ENCODE results near the gene METTL14.

The METTL14 gene

DNA sequence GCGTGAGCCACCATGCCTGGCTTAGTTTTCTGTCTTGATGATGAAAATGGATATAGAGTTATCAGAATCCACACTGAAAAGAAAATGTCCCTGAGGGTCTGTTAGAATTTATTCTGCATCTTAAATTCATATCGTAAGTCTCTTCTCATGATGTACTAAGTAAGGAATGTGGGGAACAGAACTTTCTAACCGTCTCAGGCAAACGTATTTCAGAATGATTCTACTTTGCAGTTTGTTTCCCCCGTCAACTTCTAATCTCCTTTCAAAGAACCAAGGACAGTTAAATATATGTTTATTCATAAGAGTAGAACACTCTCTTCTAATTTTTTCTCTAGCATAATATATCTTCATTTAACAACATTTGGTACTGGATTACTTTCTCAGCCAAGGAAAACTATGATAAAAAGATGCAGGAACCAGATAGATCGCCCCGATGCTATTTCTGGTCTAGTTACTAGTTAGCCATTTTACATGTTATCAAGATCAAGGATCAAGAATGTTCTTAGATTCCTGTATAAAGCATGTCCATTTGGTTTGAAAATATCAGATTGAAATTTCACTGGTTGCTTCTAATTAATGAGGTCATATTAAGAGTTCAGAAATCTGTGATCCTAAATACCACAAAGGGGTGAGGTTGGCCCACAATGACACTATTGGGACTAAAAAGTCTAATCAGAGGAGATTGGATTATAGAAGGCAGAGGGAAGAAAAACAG, 49.5 kb downstream of the METTL14 start:
- no peak for DNase-seq (ENCODE audit: low read depth in 2 of 2)

DNA sequence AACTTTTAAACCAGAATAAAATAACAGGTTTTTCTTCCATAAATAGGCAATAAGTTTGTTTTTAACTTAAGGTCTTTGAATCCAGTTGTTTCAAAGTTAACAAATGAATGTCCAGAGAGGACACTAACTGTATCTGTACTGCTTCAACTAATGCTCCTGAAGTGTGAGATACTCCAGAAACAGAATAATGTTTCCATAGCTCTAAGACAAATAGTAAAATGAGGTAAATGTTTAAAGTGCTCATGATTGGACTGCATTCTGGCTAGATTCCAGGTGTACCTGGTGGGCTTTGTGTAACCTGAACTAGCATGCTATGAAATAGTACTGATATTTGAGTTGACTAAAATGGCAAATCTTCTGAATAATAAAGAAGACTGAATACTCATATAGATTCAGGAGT, 51.7 kb downstream of the METTL14 start:
- DNase-seq (ENCODE audit: low read depth in 2 of 2): no peak

DNA sequence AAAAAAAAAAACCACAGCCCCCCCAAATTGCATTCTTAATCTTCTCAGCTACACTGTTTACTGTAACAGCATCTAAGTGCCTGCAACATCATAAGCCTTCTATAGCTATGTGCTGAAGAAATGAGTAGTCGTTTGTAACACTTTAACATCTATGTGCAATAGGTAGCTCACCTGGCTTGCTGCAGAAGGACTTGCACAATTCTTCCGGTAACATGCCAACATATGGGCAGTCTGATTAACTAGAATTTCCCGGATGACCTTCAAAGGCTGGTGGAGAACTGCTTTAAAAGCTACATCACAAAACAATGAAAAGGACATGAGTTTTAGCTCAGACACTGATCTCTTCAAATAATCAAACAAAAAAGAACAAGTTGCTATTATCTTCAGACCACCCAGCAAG, 52.9 kb downstream of the METTL14 start:
- no peak for DNase-seq (ENCODE audit: low read depth in 2 of 2)

DNA sequence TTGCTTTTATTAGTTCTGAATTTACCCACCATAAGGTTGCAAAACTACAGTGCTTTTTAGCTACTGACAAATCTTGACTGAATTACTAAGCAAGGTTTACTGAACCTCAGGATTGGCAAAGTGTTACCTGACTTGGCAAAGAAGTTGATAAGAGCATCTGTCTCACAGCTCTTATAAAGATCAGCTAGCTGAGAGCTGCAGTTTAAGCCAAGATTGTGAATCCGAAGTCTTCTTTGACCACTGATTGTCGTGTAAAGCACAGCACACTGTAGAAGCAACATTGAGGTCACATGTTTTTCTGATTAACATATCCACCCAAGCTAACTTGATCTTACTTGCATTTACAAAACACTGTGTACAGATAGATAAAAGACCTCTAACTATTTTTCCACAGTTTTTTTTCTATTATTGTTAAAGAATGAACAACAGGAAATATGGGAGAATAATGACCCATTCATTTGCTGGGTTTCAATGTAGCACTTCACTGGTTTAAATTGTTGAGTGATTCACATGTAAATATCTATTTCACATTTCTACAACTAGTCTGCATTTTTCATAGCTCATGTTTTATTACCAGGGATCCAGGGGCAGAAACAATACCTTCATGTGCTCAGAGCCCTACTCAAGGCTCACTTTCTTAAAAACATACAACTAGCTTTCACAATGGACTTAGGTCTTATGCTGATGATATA, 54.0 kb downstream of the METTL14 start:
- no peak for DNase-seq (ENCODE audit: low read depth in 2 of 2)

DNA sequence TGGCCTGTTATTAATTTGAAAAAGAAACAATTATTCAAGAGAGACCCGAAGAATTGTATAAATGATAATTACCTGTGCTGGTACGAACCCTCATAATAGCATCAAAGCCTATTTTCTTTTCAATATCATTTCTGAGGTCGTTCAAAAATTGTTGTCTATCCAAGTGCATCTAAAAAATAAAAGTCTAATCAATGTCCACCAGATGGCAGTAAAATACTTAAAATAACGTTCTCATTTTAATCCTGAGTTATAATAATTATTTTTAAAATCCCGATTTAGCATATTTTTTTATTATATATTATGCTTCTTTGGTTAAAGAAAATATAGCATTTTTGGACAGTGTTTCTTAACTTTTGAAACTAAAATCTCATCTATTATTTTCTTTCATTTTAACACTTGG, 55.7 kb downstream of the METTL14 start:
- DNase-seq (ENCODE audit: low read depth in 2 of 2): no peak

DNA sequence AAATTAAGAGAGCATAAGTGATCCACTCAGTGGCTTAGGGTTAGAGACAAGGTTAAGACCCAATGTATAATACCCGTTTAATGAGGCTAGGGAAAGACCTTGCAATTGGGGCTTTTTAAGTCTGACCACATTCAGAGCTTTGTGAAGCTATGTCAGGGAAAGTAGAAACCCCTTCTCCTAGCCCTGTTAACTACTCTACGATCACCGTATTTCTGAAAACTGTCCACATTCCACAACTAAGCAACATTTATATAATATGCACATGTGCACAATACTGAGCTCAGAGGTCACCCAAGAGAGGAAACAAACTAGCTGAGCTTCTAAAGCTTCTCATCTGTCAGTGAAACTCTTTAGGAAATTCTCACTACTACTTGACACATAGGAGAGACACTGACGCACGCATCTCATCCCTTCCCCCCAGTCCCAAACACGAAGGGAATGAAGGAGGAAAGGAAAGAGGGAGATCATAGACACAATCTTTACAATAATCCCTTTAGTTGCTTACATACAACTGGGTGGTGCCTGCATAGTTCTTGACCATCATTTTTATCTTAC, 56.2 kb downstream of the METTL14 start:
- no peak for DNase-seq (ENCODE audit: low read depth in 2 of 2)

DNA sequence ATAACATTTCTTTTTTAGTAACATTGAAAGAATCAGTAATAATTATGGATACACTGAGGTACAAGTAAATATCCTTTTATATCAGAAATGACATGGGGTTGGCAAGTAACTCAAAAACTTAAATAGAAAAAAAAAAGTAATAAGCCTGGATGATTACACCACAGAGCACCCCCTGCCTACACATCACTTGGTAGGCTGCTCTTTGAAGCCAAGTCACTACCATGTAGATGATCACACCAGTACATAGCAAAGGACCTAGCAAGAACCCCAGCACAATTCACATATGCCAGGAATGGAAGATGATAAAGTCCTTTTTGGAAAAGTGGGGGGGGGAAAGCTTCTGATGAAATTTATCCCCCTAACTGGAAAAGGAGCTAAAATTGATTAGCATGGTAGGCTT, 56.9 kb downstream of the METTL14 start:
- no peak for DNase-seq (ENCODE audit: low read depth in 2 of 2)

DNA sequence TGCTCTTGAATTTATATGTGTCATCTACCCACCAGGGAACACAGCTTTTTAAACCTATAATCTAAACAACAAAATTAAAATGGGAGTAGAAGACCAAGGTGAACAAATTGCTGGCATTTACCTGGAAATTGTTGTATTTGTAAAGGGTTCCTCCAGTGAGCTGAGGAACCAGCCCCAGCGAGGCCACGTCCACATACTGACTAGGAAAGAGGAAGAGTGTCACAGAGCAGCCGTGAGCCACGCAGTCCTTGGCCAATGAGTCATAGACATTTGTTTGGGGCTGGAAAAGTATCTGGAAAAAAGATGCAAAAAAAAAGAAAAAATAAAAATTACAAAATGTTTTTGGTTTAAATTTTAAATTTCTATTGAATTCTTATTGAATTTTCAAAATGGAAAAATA, 58.7 kb downstream of the METTL14 start:
- no peak for DNase-seq (ENCODE audit: low read depth in 2 of 2)

DNA sequence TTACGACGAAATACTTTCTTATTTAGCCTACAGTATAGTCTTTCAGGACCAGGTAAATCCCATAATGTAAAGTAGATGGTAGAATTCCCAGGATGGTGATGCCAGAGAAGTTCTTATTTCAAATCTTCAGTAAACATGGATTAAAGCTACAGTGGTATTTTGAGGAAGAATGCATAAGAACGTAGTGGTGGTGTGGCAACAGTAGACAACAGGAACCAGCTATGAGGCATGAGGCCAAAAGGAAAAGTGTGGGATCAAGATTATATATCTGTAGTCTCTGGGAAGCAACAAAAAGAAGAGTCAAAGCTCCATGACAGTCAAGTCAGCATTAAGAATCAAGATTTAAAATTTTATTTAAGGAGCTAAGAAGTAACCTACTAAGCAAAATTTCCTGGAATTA, 60.2 kb downstream of the METTL14 start:
- DNase-seq (ENCODE audit: low read depth in 2 of 2): no peak

DNA sequence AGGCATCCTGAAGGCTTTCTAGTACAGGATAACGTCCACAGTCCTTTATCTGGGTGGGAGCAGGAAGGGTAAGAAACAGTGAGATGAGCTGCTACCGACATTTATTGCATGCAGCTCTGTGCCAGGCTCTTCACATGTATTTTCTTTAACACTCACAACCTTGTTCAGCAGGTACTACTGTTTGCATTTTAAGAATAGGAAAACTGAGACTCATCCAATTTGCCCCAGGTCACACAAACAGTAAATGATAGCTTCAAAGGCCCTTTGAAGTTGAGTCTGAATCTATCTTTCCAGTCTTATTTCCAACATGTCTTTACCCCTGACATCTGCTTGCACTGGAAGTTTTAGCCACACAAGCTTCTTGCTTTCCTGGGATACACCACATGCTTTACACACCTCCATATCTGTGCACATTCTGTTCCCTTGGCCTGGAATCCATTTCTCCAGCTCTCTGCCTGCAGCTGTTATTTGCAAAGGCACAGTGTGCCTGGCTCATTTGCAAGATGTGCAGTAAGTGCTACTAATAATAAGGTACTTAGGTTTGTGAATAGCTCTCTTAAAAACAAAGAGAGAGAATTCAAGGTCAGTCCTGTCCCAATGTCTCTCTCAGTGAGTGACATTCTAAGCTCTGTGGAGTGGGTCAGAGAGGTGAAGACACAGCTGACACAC, 61.2 kb downstream of the METTL14 start:
- no peak for DNase-seq (ENCODE audit: low read depth in 2 of 2)

DNA sequence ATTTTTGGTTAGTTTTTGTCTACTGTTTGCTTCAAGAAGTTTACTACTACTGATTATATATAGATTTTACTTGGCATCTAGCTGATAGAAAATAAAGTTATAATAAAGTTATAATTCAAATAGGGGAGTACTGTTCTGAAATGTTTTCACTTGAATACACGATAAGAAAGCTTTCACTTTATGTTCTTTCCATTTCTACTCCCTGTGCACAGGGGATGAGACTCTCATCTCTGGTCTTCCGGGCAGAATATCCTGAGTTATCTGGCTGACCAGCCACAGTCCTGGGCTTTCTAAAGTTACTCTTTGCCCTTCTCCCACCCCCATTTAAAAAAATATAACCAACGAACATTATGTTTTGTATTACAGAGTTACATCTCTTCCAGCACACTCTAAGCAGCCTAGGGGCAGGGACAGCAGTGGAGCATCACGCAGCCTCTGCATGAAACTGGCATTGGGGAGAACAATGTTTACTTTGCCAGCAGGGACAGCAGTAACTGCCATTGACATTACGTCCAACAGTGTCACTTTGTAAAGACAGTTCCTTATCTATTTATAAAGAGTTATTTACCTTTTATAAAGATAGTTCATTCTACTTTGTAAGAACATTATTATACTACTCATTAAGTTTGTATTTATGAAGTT, 64.3 kb downstream of the METTL14 start:
- DNase-seq (ENCODE audit: low read depth in 2 of 2): no peak

DNA sequence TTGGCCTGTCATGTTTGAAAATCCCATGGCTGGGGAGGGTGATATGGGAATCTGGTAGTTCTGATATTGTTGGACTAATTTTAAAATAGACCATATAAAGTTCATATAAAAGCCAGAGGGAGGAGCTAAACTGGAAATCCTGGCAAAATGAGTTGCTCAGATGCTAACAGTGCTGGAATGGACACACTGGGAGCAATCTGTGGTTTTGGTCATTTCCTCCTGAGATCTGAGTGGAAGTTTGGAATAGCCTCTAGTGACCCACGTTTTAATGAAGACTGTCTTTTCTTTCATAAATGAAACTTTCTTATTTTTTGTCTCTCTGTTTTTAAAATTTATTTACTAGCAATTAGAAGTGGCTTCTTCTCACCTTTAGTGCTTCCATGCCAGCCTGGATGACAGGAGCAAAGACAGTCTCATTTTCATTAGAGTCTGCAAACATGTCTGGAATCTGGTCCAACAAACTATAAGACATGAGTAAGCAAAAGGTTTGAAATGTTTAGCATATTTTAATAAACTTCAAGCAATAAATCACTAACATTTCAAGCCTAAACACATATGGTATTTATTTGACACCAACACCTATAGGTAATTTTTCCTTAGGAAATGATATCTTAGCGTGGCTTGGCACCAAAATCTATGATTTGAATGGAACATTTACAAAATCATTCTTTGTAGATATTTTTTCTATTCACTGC, 66.6 kb downstream of the METTL14 start:
- DNase-seq (ENCODE audit: low read depth in 2 of 2): no peak

DNA sequence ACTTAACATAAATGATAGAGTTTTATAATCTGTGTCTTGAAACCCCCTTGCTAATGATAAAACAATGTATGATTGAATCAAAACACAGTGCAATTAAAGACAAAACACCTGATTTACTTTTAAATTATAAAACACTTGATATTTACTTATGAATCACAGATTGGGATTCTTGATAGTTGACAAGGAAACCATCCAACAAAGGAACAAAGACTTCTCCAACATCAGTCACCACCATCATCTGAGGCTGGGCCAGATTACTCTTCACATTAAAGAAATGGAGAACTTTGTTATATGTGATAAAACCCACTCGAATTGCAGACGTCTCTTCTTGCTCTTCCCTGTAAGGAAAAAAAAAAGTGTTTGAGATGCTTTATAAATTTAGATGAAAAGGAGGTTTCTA, 67.4 kb downstream of the METTL14 start:
- no peak for DNase-seq (ENCODE audit: low read depth in 2 of 2)

DNA sequence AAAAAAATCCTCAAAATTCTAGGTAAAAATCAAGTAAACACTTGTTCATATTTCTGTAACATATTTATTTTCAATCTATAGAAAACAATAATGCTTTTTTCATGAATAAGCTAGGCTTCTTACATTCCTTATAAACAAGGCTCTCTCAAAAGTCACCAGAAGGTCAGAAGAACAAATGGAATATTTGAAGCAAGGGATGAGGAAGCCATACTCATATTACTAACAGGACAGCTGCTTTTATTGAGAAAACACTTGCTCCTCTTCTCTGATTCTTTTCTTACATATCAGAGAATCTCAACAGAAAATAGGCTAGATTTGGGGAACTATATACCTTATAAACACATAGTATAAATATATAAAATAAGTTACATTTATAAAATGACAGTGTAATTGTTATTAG, 67.9 kb downstream of the METTL14 start:
- DNase-seq (ENCODE audit: low read depth in 2 of 2): no peak

DNA sequence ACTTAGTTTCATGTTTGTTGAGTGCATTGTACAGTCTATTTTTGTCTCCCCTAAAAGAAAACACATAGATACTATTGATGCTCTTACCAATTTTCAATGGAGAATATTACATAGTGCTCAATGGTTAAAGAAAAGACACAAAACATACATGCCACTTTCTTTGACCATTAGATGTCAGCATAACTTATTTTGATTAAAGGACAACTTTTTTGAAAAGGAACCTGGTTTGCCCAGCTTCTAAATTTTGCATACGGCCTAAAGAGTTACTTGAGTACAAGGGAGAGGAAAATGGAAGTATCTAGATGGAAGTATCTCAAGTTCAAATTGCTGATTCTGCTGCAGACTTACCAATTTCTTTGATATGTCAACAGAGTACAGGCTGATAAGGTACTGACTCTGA, 68.5 kb downstream of the METTL14 start:
- no peak for DNase-seq (ENCODE audit: low read depth in 2 of 2)

DNA sequence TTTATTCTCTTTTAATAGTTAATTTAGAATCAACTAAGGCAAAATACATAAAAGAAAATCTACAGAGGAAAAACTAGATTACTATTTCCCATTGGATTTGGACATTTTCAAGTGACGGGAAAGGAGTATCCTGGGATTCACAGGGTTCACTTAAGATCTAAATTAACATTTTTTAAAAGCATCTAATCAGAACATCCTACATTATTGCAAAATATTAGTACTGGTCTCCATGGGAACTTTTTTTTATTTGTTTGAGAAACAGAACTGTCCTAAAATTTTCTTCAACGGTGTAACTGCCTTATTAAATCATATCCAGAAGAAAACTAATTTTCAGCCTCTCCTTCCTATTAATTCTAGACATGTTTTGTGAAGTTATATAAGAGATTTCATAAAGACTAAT, 69.7 kb downstream of the METTL14 start:
- no peak for DNase-seq (ENCODE audit: low read depth in 2 of 2)

DNA sequence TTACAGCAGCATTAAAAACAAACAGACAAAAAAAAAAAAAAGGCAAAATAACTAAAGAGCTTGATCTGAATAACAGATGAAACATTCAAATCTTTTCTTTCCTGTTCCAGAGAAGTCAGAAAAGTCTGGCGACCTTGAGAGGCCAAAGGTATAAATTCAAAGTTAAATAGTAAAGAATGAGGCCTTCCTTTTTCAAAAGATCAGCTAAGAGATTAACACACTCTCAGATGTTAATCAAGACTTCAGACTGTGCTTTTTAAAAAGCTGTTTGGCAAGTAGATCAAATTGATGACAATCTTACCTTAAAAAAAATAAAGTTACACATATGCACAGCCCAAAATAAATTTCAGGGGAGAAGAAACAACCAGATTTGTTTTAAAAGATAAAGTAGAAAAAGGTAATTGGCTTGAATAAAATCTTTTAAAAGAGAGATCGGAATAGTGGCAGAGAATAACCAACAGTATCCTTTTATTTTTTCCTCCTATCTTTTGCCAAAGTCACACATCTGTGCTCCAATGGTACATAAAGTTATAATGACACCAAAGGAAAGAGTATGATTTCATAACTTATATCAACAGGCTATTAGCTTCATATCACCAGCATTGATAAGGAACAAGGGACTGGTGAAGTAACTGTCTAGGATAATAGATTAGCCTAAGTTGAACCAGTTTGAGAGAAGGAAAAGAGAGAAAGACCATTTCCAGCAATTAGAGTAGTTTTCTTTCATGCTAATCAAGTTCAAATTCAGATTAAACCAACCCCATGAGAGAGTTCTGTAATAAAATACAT, 70.4 kb downstream of the METTL14 start:
- no peak for DNase-seq (ENCODE audit: low read depth in 2 of 2)

DNA sequence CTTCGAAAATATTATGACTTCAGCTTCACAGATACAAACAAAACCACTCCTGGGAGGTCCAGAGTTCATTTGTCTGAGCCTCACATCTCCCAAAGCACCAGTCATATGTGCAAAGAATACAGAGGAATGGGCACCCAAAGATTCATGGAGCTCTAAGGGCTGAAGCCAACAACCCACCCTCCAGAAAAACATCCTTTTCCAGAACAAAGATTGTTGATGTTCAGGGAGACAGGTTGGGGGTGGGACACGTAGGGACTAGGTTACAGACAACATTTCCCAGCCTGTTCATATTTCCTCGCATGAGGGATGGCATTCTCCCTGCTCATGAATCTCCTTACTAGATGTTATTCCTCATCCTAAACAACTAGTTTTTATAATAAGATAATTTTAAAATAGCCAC, 71.2 kb downstream of the METTL14 start:
- no peak for DNase-seq (ENCODE audit: low read depth in 2 of 2)

DNA sequence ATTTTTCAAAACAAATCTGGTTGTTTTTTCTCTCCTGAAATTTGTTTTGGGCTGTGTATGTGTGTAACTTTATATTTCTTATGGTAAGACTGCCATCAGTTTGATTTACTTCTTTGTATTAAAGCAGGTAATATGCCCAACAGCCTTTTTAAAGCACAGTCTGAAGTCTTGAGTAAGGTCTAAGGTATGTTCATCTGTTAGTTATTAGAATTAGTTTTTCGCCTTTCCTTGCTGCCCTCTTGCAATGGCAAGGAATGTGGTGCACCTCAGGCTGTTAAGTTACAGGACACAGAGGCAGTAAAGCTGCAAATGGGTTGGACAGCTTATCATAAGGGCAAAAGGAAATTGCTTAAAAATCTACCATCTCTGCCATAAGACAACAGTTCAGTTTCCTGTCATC, 71.8 kb downstream of the METTL14 start:
- DNase-seq (ENCODE audit: low read depth in 2 of 2): no peak

DNA sequence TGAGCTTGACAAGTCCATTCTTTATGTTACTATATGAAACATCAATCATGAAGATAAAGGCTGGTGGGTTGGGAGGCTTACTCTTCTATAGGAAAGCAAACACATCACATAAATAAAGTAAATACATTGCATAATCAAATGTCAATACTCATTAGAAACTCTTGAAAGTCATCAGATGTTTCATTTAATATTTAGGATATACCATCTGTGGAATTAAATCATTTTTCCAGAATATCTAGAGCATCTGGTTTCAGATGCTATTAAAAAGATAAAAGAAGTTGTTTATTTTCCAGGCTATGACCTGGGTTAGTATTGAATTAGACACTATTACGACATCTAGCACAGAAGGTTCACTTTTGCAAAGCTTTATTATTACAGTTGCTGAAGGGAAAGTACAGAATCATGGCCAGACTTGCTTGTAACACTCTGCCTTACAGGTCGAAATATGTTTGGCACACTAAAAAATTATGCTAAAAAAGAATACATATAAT, 72.6 kb downstream of the METTL14 start:
- no peak for DNase-seq (ENCODE audit: low read depth in 2 of 2)

DNA sequence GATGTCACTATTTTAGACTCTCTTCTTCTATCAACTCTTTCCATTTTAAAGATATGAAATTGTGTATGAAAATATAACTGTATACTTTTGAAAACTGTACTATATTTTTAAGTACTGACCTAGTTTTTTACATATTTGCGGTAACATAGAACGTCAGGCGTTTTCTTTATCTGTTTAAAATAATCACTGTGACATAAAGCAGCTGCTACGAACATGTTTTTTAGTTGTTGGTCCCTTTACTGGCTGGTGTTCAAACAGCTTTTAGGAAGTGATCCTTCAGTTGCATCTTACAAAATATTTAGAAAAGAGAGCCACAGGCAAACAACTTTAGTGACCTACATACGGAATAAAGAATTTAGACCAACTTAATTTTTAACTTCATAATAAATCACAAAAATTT, 73.1 kb downstream of the METTL14 start:
- no peak for DNase-seq (ENCODE audit: low read depth in 2 of 2)
